PC-9 (cell line): ENCODE results near the gene CRY1. TPM values are rescaled to one million over a fixed set of nuclear protein-coding genes. Genes with fewer than 3 reads are reported as not detected.
A peak's percentile ranks its signal among the peaks of the same experiment; 100 is the strongest.

Source experiments
- BruUV-seq: library from RNA; stranded (reverse); fragments of 400-500 nt; replicated peaks from 2 replicates; lab custom pipeline; 2021; lab: Mats Ljungman, UMichigan
- CTCF ChIA-PET: fragments of 300-600 bp; sonication (Branson Sonifier 250); formaldehyde crosslinking; loops from one replicate; lab custom pipeline; 2022; ENCODE audit warnings: antibody characterized with exemption; lab: Charles Lee
- POLR2A ChIA-PET: fragments of 300-600 bp; sonication (Branson Sonifier 250); formaldehyde crosslinking; loops from one replicate; lab custom pipeline; 2022; ENCODE audit warnings: antibody characterized with exemption; ENCODE audit not compliant: unreplicated experiment; lab: Charles Lee
- DNase-seq, 2 experiments: peaks; one replicate each; pipeline versions ENCODE4 v3.0.0 to v3.0.0-alpha.2; 2015 to 2022; ENCODE audit warnings: mixed read lengths in 1 of 2
- H2AFZ ChIP-seq: fragments of 200-600 bp; sonication (generic); 2 replicates; pipeline ENCODE4 v1.8.1; 2017; ENCODE audit warnings: antibody characterized with exemption
- H3F3A ChIP-seq: fragments of 200-600 bp; sonication (generic); 2 replicates; pipeline ENCODE4 v1.8.1; 2017; ENCODE audit warnings: antibody characterized with exemption, mild to moderate bottlenecking, low read depth; ENCODE audit not compliant: insufficient read depth
- H3K27ac ChIP-seq: fragments of 200-600 bp; sonication (generic); 2 replicates; pipeline ENCODE4 v1.6.1; 2016; ENCODE audit warnings: mixed run types
- H3K27me3 ChIP-seq: fragments of 200-600 bp; sonication (generic); 2 replicates; pipeline ENCODE4 v1.6.1; 2016; ENCODE audit warnings: low read depth, mixed run types; ENCODE audit not compliant: insufficient read depth
- H3K36me3 ChIP-seq: fragments of 200-600 bp; sonication (generic); 2 replicates; pipeline ENCODE4 v1.6.1; 2016; ENCODE audit warnings: low read depth, mixed run types
- H3K4me1 ChIP-seq: fragments of 200-600 bp; sonication (generic); replicated peaks from 2 replicates; pipeline ENCODE4 v1.6.1; 2016; ENCODE audit warnings: mixed run types; ENCODE audit not compliant: insufficient read depth
- H3K4me2 ChIP-seq: fragments of 200-600 bp; sonication (generic); 2 replicates; pipeline ENCODE4 v1.6.1; 2017; ENCODE audit warnings: mixed run types
- H3K4me3 ChIP-seq: fragments of 200-600 bp; sonication (generic); 2 replicates; pipeline ENCODE4 v1.6.1; 2016; ENCODE audit warnings: mixed run types
- H3K79me2 ChIP-seq: fragments of 200-600 bp; sonication (generic); 2 replicates; pipeline ENCODE4 v1.6.1; 2017; ENCODE audit warnings: low read depth, mixed run types
- H3K9me2 ChIP-seq: fragments of 200-600 bp; sonication (generic); 2 replicates; pipeline ENCODE4 v1.8.1; 2017; ENCODE audit warnings: mild to moderate bottlenecking; ENCODE audit not compliant: insufficient read depth
- H3K9me3 ChIP-seq: fragments of 200-600 bp; sonication (generic); 2 replicates; pipeline ENCODE4 v1.8.1; 2016; ENCODE audit warnings: low read depth; ENCODE audit not compliant: insufficient read depth
- H4K20me1 ChIP-seq: fragments of 200-600 bp; sonication (generic); 2 replicates; pipeline ENCODE4 v1.8.1; 2017; ENCODE audit not compliant: insufficient read depth
- CTCF ChIP-seq: fragments of 200-600 bp; sonication (generic); conservative IDR thresholded peaks from 2 replicates; pipeline ENCODE4 v1.6.1; 2017; ENCODE audit warnings: mixed run types, antibody characterized with exemption, mild to moderate bottlenecking, moderate library complexity
- EZH2 ChIP-seq: fragments of 200-600 bp; sonication (generic); IDR thresholded peaks from 2 replicates; pipeline ENCODE4 v1.8.0; 2017; ENCODE audit warnings: antibody characterized with exemption, low read depth
- intact Hi-C: fragments of 100-400 bp; cut with micrococcal nuclease; formaldehyde crosslinking; loops from one replicate; pipeline ENCODE4 v1.10.0; 2022; ENCODE audit not compliant: unreplicated experiment
- total RNA-seq: library from RNA; stranded (reverse); gene quantifications from 2 replicates; pipeline ENCODE4 v1.2.3, GENCODE V29; 2021

Gene CRY1
- total RNA-seq, 1 experiment from 2014 or later, result 18.1 TPM

- Histone ChIP-seq H3K4me1 (no peaks in the 10 kb centered on the region), H2AFZ (no peak overlapping the region), H3F3A (no peaks in the 10 kb centered on the region), H3K79me2 (no peaks in the 10 kb centered on the region), H3K36me3 (peaks cover 7% of the 10 kb centered on the region; the same call in 1 of the 2 replicates), H4K20me1 (no peaks in the 10 kb centered on the region), H3K9me2 (no peaks in the 10 kb centered on the region), H3K9me3 (no peaks in the 10 kb centered on the region), H3K4me2 (no peak overlapping the region), H3K4me3 (no peak overlapping the region), H3K27me3 (no peaks in the 10 kb centered on the region), H3K27ac (no peak overlapping the region)
- TF ChIP-seq EZH2, result no peak
- TF ChIP-seq CTCF, result no peak
- POLR2A ChIA-PET, result interaction anchor here (0.6 kb wide), 2 partner anchors 38 to 412 kb away, joined by 5 to 9 read pairs; no protein-coding TSS in a partner anchor
- CTCF ChIA-PET, result no interaction called here
- intact Hi-C loops, result no loop called here
- no TSS peak for BruUV-seq
- DNase-seq, result no peak
Observed at GRCh38 chr12:106994579-106995220, 98.6 kb downstream of the CRY1 start.

- Histone ChIP-seq H3K4me1 (peaks cover 12% of the 10 kb centered on the region), H3K27me3 (no peaks in the 10 kb centered on the region), H3K4me3 (peak overlapping the region; percentile 74; the same call in 1 of the 2 replicates), H3F3A (no peaks in the 10 kb centered on the region), H3K36me3 (no peaks in the 10 kb centered on the region), H2AFZ (peak overlapping the region; percentile 47; the same call in 1 of the 2 replicates), H4K20me1 (no peaks in the 10 kb centered on the region), H3K9me2 (no peaks in the 10 kb centered on the region), H3K79me2 (no peaks in the 10 kb centered on the region), H3K27ac (no peak overlapping the region), H3K4me2 (peak overlapping the region; percentile 87), H3K9me3 (no peaks in the 10 kb centered on the region)
- no peak for TF ChIP-seq CTCF
- TF ChIP-seq EZH2, result no peak
- no peak for DNase-seq
- intact Hi-C loops, result loop anchor here (2.0 to 10.0 kb wide), 2 partner anchors 33 to 107 kb away; partner anchors contain the start of genes CRY1 and TMEM263
- no TSS peak for BruUV-seq
- POLR2A ChIA-PET, result interaction anchor here (0.6 kb wide), 1 partner anchor 45 kb away, joined by 4 read pairs; no protein-coding TSS in a partner anchor
- CTCF ChIA-PET, result interaction anchor here (0.5 to 2.1 kb wide), 2 partner anchors 26 to 597 kb away, joined by 3 to 5 read pairs; no protein-coding TSS in a partner anchor
Observed at GRCh38 chr12:106987846-106988245, 105.5 kb downstream of the CRY1 start.

GRCh38 chr12:106986625-106987389 lies 106.5 kb downstream of the CRY1 start, which contains the start of gene MTERF2:
MTERF2 (minus strand) TSS chr12:106987146; CDS start chr12:106978714, 8,432 bp downstream.
- Histone ChIP-seq H3K4me1 (peaks cover 12% of the 10 kb centered on the region), H3K79me2 (no peaks in the 10 kb centered on the region), H3K36me3 (no peaks in the 10 kb centered on the region), H3K27ac (no peak within 1 kb of the TSS), H3K9me2 (no peaks in the 10 kb centered on the region), H3K4me3 (peak within 1 kb of the TSS; percentile 74), H3K9me3 (no peaks in the 10 kb centered on the region), H2AFZ (peak within 1 kb of the TSS; percentile 96), H4K20me1 (no peaks in the 10 kb centered on the region), H3K27me3 (no peaks in the 10 kb centered on the region), H3K4me2 (peak within 1 kb of the TSS; percentile 87), H3F3A (no peaks in the 10 kb centered on the region)
- peak; percentile 86 to 89 for DNase-seq
- TF ChIP-seq EZH2 (no peak), CTCF (no peak)
- ChIA-PET CTCF (interaction anchor here (2.1 kb wide), 1 partner anchor 27 kb away, joined by 5 read pairs; no protein-coding TSS in a partner anchor), POLR2A (interaction anchor here (0.6 kb wide), 3 partner anchors 20 to 46 kb away, joined by 3 to 9 read pairs (median 4); partner anchors contain the start of gene TMEM263)
- no TSS peak for BruUV-seq
- intact Hi-C loops, result loop anchor here (2.0 to 10.0 kb wide), 2 partner anchors 32 to 108 kb away; partner anchors contain the start of genes CRY1 and TMEM263
